ENCODE data around the gene MSH5. TPM values are rescaled to one million over a fixed set of nuclear protein-coding genes. Genes with fewer than 3 reads are reported as not detected.
A peak's percentile ranks its signal among the peaks of the same experiment; 100 is the strongest.

MSH5 gene
- total and polyA plus RNA-seq, 2 of the 13 experiments (the other 11 are each of a cell fraction or from before 2014, with no cell fraction given) = 10.2 to 38.7 TPM

- TF ChIP-seq, protein P1, sequence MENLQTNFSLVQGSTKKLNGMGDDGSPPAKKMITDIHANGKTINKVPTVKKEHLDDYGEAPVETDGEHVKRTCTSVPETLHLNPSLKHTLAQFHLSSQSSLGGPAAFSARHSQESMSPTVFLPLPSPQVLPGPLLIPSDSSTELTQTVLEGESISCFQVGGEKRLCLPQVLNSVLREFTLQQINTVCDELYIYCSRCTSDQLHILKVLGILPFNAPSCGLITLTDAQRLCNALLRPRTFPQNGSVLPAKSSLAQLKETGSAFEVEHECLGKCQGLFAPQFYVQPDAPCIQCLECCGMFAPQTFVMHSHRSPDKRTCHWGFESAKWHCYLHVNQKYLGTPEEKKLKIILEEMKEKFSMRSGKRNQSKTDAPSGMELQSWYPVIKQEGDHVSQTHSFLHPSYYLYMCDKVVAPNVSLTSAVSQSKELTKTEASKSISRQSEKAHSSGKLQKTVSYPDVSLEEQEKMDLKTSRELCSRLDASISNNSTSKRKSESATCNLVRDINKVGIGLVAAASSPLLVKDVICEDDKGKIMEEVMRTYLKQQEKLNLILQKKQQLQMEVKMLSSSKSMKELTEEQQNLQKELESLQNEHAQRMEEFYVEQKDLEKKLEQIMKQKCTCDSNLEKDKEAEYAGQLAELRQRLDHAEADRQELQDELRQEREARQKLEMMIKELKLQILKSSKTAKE (CRISPR knock-in tag; IDR thresholded peaks at IDR 0.05; ENCODE audit: borderline replicate concordance) = no peak
- TF ChIP-seq NFRKB (IDR thresholded peaks at IDR 0.05) (no peak), CBFB (CRISPR knock-in tag; IDR thresholded peaks at IDR 0.05) (no peak), PAWR (CRISPR knock-in tag; IDR thresholded peaks at IDR 0.05; ENCODE audit: borderline replicate concordance) (no peak), RBM22 (optimal IDR thresholded peaks at IDR 0.05; ENCODE audit: low read length) (no peak), PHF8 (CRISPR knock-in tag; IDR thresholded peaks at IDR 0.05) (no peak), SMAD9 (CRISPR knock-in tag; IDR thresholded peaks at IDR 0.05) (no peak), ZNF224 (CRISPR knock-in tag; IDR thresholded peaks at IDR 0.05) (no peak), TCF12 (IDR thresholded peaks at IDR 0.05) (no peak), TCF12 (CRISPR knock-in tag; IDR thresholded peaks at IDR 0.05) (no peak), ZNF614 (CRISPR knock-in tag; IDR thresholded peaks at IDR 0.05; ENCODE audit: borderline replicate concordance) (peak; percentile 75; the same call in 1 of the 2 replicates), ZNF138 (CRISPR knock-in tag; IDR thresholded peaks at IDR 0.05; ENCODE audit: low read depth) (no peak), ZFP36 (IDR thresholded peaks at IDR 0.05; ENCODE audit: borderline replicate concordance, low read depth, low read length, partially characterized antibody) (no peak), TEAD2 (CRISPR knock-in tag; IDR thresholded peaks at IDR 0.05) (no peak), CERS6 (CRISPR knock-in tag; IDR thresholded peaks at IDR 0.05) (no peak), ZNF205 (CRISPR knock-in tag; IDR thresholded peaks at IDR 0.05) (0 out of 2 replicates have a peak, but pooled peaks have one; percentile 38)
- TF ChIP-seq, protein P2, sequence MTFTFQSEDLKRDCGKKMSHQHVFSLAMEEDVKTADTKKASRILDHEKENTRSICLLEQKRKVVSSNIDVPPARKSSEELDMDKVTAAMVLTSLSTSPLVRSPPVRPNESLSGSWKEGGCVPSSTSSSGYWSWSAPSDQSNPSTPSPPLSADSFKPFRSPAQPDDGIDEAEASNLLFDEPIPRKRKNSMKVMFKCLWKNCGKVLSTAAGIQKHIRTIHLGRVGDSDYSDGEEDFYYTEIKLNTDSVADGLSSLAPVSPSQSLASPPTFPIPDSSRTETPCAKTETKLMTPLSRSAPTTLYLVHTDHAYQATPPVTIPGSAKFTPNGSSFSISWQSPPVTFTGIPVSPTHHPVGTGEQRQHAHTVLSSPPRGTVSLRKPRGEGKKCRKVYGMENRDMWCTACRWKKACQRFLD (CRISPR knock-in tag; IDR thresholded peaks at IDR 0.05; ENCODE audit: borderline replicate concordance) = no peak
Measured at GRCh38 chr6:31769684-31770371, 30.0 kb downstream of the MSH5 start (continued).

All from HepG2 (cell line).